HG03135 (cell line): ENCODE data around the gene SPAG4.

Experiments
- ATAC-seq: cut with Tn5 transposase; IDR thresholded peaks from one replicate; pipeline ENCODE4 v1.9.1; 2021; ENCODE audit warnings: mild to moderate bottlenecking, moderate library complexity; ENCODE audit not compliant: unreplicated experiment

SPAG4 gene, protein sequence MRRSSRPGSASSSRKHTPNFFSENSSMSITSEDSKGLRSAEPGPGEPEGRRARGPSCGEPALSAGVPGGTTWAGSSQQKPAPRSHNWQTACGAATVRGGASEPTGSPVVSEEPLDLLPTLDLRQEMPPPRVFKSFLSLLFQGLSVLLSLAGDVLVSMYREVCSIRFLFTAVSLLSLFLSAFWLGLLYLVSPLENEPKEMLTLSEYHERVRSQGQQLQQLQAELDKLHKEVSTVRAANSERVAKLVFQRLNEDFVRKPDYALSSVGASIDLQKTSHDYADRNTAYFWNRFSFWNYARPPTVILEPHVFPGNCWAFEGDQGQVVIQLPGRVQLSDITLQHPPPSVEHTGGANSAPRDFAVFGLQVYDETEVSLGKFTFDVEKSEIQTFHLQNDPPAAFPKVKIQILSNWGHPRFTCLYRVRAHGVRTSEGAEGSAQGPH

DNA sequence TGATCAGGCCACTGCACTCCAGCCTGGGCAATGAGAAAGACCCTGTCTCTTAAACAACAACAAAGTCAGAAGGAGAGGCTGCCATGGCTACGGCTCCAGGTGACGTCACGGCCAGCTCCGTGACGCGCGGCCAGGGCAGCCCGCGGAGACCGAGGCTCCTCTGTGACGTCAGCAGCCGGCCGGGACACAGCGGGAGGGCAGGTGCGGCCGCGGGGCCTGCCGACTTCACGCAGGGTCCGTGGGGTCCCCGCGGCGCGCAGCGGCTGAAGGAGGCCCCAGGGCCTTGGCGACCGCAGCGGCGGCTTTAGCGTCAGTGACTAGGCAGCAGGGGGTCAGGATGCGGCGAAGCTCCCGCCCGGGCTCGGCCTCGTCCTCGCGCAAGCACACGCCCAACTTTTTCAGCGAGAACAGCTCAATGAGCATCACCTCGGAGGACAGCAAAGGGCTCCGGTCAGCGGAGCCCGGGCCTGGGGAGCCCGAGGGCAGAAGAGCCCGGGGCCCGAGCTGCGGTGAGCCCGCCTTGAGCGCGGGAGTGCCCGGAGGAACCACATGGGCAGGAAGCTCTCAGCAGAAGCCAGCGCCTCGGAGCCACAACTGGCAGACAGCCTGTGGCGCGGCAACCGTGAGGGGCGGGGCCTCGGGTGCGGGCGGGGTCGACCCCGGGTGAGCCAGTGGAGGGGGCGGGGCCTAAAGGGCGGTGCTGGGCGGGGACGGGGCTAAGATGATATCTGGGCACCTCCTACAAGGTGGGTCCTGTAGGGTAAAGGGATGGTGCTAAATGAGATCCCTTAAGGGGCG lies at the start of gene SPAG4:
Gene SPAG4, plus strand, starts transcription at position 163 of the 798 bp plus-strand sequence. Its CDS starts 175 bp downstream, at position 338.
- peak; percentile 75 for ATAC-seq

DNA sequence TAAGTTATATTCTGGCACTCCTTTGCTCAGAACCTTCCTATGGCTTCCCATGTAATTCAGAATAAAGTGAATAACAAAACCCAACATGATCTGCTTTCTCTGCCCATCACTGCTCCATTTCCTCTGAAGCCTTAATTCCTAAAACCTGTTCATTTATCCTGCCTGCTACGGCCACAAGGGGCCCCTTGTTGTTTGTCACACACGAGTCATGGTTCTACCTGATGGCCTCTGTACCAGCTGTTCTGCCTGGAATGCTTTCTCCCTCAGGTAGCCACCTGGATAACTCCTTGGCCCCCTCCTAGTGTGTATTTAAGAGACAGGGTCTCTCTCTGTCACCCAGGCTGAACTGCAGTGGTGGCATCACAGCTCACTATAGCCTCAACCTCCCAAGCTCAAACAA lies 47.0 kb upstream of the SPAG4 start:
- ATAC-seq = no peak

DNA sequence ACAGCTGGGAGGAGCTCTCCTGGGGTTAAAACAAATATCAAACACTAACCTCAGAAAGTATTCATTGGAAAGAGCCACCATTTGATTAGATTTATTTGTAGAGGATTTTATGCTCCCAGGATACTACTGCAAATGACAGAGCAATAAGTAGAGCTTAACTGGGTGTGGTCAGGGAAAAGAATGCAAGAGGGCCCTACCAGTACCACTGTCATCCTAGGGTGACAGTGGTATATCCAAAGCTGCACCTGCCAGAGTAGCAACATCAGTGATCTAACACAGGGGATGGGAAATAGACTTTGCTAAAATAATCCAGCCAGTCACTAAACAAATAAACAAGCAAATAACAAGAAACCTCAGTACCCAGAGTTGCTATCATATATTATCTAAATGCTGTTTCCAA lies 44.1 kb upstream of the SPAG4 start:
- ATAC-seq = no peak

DNA sequence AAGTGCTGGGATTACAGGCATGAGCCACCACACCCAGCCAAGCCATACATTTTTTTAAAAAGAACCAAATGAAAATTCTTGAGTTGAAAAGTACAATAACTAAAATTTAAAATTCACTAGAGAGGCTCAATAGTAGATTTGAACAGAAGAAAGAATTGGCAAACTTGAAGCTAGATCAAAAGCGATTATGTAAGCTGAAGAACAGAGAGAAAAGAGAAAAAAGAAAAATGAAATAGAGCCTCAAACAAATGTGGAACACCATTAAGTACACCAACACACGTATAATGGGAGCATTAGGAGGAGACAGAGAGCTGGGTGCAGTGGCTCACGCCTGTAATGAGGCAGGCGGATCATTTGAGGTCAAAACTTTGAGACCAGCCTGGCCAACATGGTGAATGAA lies 42.8 kb upstream of the SPAG4 start:
- ATAC-seq = no peak

DNA sequence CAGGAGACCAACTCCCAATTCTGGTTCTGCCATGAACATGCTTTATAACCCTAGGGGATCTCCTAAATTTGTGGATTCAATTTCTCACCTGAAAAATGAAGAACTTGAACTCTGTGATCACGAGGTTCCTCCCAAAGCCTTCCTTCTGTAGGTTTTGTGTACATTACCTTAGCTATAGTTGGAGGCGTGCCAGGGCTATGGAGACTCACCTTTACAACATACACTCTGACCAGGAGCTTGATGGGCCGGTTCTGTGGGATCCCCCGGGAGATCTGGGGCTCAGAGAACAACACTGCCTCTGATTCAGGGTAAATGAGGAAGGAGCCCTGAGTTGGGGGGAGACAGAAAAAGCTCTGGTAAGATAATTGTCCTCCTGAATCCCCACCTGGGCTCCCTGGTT lies 39.7 kb upstream of the SPAG4 start:
- no peak for ATAC-seq

DNA sequence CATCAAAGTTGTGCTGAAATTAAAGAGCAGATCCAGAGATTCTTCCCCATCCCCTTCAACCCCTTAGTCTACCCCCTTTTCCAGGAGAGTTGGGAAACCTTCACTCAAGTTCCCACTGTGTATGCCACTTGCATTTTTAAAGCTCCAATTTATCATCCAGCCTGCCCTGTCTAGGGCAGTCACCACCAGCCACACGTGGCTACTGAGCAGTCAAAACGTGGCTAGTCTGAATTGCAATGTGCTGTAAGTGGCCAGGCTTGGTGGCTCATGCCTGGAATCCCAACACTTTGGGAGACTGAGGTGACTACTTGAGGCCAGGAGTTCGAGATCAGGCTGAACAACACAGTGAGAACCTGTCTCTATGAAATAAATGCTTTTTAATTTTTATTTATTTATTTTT lies 38.8 kb upstream of the SPAG4 start:
- no peak for ATAC-seq

DNA sequence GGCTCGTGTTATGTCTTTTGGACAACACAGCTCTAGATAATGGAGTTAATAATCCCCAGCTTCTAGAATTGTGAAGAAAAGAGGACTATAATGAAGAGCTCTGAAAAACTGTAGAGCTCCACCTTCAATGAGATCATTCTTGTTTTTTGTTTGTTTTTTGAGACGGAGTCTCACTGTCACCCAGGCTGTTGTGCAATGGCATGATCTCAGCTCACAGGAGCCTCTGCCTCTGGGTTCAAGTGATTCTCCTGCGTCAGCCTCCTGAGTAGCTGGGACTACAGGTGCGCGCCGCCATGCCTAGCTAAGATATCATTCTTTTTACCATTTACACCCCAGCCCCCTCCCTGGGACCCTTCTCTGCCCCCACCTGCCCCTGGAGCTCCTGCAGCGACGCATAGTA lies 37.2 kb upstream of the SPAG4 start:
- no peak for ATAC-seq

DNA sequence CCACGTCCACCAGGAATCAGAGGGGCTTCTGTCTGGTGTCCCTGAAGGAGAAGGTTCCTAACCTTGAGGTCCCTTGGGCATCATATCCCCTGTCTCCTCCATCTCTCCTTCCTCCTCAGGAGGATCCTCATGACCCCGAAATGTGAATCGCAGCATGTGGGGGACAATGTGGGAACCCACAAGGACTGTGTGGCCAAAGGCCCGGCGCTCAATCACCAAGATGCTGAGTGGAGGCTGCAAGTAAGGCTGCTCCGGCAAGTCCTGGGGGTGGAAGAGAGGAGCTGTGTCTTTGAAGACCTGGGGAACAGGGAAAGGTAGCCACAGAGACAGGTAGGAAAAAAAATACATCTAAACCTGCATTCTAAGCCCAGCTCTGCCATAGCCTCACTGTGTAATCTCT lies 36.4 kb upstream of the SPAG4 start:
- ATAC-seq = no peak

DNA sequence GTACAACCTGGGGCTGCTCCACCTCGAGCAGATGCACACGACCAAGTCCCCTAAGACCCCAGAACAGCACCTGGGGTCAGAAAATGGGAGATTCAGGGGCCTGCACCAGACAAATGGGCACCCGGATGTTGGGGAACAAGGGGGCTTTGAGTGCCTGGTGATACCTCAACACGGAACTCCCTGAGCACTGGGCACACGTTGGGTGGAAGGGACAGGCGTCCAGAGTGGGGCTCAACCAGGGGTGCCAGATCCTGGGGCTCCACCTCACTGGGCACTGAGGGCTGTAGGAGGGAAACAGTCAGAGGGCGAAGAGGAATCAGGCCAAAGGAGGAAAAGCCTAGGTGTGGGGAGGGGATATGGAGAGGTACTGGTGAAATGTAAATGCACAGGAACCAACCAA lies 33.5 kb upstream of the SPAG4 start:
- no peak for ATAC-seq

DNA sequence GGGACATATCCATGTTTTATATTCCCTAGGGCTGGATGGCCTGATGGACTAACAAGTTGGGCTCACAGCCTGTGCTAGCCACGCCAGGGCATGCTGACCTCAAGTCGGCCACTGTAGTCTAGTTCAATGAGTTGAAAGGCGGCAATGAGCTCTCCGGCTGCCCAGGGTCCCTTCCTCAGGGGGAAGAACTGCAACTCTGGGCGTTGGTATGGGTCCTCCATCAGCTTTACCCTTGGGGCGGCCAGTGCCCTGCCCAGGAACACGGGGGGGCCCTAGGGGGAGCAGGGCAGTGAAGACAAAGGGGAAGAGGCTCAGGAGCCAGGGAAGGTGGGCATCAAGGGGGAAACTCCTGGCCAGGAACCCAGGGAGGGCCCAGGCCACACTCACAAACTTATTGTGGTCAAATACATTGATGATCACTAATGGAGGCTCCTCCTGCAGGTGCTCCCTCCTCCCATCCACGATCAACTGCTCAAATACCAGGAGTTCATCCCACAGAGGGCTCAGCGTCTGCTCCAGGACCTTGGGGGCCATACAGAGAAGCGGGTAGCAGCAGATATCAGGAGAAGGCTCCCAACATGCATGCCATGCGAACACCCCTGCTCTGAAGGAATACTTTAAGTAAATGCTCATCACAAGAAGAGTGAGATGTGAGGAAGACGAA lies 32.8 kb upstream of the SPAG4 start:
- no peak for ATAC-seq

DNA sequence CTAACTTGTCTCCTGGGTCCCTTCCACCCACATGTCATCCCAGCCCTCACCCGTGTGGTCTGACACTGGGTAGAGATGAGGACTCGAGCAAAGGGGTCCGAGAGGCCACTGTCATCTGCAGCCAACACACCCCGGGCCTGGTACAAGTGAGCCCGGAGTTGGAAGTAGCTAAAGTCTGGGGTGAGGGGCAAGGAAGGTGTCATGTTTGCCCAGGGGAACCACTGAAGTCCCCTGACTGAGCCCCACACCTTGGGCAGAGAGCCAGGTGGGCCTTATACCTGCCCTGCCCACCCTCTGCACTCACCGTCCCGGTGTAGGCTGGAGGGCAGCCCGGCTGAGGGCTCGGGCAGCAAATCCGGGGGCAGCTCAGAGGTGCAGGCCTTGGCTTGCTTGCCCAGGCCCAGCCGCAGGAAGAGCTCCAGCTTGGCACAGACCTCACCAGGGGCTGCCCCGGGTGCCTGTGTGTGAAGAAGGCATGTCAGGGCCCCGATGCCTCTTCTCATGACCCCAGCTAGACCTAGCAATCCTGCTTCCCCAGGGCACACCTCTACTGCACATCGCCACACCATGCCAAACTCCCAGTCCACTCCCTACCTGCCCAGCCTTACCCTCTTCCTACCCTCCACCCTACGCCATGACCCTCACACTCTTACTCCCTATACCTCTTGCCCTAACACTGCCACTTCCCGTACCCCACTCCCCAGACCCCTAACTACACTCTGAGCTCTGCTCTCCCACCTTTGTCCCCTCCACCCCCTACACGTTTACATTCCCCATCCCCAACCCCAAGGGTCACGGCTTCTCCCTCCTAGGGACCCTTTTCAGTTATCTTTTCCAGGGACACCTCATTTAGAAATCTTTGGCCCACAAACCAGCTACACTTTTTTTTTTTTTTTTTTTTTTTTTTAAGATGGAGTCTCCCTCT lies 31.7 kb upstream of the SPAG4 start:
- ATAC-seq = no peak

DNA sequence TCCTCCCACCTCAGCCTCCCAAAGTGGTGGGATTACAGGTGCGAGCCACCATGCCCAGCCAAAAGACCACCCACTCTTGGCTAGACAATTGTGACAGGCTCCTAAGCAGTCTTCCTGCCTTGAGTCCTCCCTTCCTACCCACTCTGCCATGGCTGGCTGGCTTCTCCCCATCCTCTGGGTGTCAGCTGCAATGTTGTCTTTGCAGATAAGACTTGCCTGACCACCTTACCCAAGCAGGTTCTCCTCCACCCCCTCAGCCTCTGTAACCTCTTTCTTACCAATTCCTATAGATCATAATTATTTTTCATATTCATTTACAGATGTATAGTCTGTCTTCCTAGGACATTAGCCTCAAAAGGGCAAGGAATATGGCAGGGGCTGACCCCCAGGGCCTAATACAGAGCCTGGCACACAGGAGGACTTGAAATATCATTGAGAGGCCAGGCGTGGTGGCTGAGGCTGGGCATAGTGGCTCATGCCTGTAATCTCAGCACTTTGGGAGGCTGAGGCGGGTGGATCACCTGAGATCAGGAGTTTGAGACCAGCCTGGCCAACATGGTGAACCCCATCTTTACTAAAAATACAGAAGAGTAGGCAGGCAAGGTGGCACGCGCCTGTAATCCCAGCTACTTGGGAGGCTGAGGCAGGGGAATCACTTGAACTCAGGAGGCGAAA lies 28.7 kb upstream of the SPAG4 start:
- ATAC-seq = no peak

DNA sequence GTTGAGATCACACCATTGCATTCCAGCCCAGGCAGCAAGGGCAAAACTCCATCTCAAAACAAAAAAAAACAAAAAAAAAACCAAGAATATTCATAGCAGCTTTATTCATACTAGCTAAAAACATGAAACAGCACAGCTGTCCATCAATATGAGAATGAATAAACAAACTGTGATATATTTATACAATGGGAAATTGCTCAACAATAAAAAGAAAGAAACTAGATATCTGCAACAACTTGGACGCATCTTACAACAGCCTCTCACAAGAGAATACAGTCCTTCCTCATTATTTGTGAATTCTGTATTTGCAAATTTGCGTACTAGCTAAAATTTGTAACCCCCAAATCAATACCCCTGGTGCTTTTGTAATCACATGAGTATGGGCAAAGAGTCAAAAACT lies 28.2 kb upstream of the SPAG4 start:
- no peak for ATAC-seq

DNA sequence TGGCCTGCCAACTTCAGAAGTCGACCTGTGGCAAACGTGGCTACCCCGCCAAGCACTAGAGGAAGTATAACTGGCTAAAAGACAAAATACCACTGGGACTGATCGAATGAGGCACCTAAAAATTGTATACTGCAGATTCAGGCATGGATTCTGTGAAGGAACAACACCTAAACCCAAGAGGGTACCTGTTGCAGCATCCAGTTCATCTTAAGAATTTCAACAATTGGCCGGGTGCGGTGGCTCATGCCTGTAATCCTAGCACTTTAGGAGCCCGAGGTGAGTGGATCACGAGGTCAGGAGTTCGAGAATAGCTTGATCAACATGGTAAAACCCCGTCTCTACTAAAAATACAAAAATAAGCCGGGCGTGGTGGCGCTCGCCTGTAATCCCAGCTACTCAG lies 27.2 kb upstream of the SPAG4 start:
- ATAC-seq = no peak

DNA sequence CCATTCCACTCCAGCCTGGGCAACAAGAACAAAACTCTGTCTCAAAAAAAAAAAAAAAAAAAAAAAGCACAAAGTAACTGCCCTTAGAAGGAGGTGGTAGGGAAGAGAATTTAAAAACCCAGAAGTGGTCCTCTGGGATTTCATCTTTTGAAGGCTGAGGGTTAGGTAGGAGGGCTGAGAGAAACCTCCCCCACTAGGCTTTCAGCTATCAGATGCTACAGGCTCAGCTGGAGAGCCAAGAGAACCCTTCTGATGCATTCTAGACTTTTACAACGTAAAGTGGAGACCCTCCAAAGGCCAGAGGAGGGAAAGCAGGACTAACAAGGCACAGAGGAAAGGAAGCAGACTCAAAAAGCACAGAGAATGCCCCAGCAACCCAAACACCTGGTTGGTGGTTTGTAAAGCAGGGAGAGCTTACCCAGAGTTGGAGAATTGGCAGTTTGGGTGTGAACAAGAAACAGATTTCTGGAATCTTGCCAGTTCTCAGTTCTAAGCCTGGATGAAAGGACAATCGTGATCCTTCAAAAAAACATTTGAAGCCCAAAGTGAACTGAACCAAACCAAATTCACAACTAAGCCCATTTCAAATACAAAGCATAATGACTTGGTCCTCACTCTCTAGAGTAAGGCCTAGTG lies 23.2 kb upstream of the SPAG4 start:
- ATAC-seq = no peak

DNA sequence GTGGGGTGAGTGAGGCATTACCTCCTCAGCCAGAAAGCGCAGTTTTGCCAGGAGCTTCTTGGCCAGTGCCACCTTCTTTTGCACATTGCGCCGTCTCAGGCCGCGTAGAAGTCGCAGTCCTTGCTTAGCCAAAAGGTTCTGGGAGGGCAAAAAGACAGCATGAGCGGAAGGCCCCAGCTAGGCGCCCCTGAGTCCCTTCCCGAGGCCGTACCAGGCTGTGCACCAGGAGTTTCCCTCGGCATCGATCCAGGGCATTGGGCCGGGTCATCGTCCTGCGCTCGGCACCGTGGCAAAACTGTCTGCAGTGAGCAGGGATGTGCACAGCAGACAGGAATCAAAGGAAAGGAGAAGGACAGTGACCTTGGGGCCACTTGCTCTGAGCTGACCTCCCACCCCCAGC lies 20.2 kb upstream of the SPAG4 start:
- ATAC-seq = no peak

DNA sequence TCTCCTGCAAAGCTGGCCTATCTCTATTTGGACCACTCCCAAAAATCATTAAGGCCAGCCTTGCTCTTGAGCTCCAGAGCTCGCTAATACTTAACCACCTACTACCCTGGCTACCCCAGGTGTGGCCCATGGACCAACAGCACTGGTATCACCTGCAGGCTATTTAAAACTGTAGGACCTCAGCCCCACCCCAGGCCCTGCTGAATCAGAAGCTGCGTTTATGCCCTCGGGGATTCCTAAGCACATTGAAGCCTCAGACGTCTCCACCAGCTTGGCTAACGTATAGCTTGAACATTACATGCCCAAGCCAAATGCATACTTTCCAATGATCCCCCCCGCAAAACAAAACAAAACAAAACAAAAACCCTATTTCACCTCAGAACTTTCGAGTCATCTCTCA lies 19.7 kb upstream of the SPAG4 start:
- ATAC-seq = no peak

DNA sequence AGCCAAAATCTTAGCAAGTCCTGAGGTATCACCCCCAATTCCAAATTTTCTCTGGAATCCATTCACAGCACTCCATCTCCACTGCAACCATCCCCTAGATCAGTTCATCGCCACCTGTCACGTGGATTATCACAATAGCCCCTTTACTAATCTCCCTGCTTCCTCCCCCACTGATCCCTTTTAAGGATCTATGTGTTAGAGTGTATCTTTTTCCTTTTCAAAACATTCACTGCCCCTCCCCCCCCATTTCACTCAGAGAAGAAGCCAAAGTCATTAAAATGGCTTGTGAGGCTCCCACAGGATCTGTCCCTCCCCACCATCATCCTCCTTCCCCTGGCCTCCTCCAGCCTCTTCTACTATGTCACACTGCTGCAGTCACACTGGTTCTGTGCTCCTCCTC lies 18.4 kb upstream of the SPAG4 start:
- no peak for ATAC-seq

DNA sequence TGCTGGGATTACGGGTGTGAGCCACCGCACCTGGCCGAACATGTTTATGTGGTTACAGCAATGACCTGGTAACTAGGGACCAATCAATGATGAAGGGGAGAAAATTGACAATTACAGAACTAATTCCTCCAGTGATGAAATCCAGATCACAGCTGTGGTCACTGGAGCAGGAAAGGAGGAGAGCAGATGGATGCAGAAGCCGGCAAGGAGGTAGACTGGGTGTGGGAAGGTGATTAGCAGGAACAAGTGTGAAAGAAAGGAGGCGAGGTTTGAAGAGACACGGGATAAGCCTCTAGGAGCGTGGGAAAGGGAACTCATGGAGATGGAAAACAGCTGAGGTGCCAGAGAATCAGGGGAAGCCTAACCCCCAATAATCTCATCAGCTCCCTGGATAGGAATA lies 17.2 kb upstream of the SPAG4 start:
- no peak for ATAC-seq
